Activated T-cell treated with anti-CD3 and anti-CD28 coated beads for 24 hours (primary cell): ENCODE measurements around the gene PPP2R5B.

Source experiments
- DNase-seq: peaks from one replicate; pipeline ENCODE4 v3.0.0-alpha.2; 2020; ENCODE audit warnings: low read depth

Gene PPP2R5B

DNA sequence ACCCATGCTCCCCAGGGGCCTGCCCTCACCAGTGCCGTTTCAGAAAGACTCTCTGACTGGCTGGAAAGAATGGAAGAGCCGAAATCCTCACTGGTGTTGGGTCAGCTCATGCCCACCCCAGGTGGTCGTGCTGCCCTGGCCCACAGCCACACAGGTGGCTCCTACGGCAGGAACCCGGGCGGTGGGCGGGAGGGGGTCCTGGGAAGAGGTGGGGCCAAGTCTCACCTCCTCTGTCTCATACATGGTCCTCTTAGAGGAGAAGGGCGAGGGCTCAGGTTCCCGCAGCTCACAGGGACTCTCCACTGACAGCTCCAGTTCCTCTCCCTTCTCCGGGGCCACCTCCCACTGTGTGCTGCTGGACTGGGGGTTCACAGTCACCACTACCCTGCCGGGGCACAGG, 15.7 kb upstream of the PPP2R5B start:
- DNase-seq: no peak

DNA sequence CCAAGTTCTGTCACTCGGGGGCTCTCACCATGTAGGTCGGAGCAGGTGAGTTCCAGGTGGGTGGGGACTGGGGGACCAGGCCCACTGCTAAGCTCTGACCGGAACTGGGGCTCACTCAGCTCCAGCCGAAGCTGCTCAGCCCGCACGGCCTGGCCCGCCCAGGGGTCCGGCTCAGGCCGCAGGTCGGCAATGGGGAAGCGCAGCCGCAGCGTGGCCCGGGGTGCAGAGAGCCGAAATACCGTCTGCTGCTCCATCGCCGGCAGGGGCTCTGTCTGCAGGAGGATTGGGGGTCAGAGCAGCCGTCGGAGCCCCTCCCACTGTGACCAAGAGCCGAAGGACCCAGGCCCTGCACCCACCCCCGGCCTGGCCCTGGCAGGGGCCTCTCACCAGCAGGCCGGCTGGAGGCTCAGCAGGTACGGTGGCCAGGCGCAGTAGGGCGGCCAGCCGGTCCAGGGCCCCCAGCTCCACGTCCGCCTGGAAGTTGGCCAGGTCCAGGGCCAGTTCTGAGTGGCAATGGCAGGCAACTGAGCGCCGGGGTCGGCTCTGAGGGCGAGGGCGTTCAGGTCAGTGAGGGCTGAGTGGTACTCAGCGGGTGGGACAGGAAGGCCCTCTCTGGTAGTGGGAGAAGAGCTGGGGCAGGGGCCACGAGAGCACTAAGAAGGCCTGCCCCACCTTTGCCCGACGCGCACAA, 14.7 kb upstream of the PPP2R5B start:
- no peak for DNase-seq

DNA sequence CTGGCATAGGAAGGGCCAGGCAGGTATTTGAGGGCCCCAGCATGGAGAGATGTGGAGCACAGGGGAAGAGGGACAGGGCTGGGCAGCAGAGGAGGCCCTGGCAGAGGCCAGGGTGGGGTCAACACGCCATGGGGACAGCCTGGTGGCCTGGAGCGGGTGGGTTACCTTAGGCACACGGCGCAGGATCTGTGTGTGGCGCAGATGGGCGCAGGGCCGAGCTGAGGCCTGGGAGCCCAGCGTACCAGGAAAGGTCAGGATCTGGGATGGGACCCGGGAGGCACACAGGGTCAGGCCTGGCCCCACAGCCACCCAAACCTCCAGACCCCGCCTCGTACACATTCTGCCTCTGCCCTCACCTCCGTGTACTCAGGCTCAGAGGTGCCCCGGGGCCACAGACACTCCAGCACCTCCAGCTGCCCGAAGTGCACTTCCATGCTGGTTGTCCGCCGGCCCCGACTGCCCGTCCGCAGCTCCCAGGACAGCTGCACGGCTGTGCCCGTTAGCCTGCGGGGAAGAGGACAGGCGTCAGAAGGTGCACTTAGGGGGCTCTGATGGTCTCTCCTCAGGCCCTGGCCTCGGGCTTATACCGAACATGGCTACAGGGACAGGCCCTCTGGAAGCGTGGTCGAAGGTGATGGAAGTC, 13.9 kb upstream of the PPP2R5B start:
- no peak for DNase-seq

- DNase-seq: no peak
Measured at GRCh38 chr11:64911142-64911541, 13.3 kb upstream of the PPP2R5B start.

- DNase-seq: no peak
Measured at GRCh38 chr11:64911689-64912088, 12.8 kb upstream of the PPP2R5B start.

GRCh38 chr11:64913171-64913727, 11.2 kb upstream of the PPP2R5B start:
- DNase-seq: no peak

DNA sequence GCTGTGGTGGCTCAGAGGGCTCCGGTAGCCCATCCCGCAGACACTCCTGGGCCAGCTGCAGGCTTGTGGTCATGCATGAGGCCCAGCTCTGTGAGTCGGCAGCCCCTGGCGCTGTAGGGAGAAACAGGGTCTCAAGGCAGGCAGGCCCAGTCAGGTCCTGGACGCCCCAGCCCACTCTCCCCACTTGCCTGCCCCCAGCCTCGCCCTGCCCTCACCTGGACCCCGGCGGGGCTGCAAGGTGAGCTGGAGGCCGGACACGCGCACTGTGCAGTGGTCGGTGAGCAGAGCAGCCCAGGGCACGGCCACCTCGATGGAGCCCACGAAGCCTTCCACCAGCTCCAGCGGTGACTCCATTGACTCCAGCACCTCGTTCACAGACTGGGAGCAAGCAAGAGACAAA, 10.4 kb upstream of the PPP2R5B start:
- no peak for DNase-seq

DNA sequence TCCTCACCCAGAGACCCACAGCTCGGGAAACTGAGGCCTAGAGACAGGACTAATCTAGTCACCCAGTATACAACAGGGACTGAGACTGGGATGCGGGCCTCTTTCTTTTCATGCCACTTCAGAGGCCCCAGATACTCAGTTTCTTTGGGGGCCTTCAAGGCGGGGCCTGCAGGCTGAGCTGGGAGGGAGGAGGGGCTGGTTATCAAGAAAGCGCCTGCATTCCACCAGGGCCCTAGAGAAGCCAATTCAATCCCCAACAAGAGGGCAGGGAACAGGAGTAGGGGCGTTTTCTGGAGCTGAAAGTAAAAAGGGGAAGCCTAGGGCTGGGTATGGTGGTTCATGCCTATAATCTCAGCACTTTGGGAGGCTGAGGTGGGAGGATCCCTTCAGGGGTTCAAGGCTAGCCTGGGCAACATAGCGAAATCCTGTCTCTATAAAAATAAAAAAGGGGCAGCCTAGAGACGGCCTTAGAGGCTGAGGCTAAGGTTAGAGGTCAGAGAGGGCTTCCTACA, 9.1 kb upstream of the PPP2R5B start:
- no peak for DNase-seq

DNA sequence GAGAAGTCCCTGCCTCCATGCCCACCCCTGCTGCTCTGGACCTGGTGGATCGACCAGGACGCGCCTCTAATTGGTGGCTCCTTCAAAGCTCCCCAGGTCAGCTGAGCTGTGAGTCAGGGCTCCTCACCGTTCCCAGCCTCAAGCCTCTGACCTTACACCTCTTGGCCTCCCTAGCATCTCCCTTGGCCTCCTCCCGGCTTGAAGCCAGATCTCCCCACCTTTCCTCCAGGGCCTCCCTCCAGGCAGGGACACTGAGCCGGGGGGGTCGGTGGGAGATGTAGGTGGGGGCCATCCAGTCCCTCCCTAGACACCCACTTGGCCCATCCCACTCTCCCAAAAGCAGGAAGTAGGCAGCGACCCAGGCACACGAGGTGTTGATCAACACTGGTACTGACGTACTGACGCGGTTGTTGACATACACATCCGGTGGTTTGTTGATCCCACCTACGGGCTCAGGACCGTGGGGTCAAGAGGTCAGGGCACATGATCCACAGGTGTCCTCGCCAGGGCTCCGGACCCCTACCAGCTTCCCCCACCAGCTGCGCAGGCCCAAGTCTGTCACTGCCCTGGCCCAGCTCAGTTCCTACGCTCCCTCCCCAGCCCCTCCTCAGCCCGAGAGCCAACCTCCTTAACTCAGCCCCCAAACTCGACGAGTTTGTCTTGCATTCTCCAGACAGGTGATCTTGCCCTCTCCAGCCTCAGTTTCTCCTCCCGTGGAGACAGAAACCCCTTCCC, 8.3 kb upstream of the PPP2R5B start:
- no peak for DNase-seq

DNA sequence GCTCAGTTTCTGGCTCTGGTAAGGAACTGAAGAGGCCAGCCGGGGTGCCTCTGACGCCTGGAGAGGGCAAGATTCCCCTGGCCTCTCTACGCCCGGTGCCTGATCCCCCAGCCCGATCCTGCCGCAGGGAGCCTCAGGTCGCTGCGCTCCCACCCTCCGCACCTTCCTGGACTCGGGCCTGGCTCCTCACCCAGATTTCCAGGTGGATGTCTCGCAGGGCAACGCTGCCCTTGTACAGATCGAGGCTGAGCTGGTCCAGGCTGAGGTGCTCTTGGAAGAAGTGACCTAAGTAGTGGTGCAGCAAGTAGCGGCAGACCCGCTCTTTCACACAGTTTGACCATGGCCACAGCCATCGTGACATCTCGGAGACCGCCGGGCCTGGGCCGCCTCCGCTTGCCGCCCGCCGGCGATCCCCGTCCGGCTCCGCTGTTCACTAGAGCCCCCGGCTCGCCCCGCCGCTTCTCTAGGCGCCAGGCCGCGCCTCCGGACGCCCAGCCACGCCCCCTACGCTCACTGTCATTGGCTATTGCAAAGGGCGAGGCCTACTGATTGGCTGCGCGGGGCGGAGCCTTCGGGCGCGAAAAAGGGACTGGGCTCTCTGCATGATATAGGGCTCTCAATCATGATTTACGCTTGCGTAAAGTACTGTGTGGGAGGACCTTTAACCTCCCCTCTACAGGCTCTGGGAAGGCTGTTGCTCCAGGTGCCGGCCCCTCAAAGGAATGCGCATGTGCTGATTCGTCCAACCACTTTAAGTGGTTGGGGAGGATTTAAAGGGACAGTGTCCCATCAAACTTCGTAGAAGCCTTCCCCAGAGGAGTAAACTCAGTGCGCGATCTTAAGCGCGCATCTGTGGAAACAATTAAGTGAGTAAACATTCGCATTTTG, 7.5 kb upstream of the PPP2R5B start, which contains the start of gene ATG2A:
Gene ATG2A, minus strand, starts transcription at position 435 of the 888 bp plus-strand sequence. Its CDS starts 74 bp downstream, at position 361.
- peak; percentile 98 for DNase-seq

DNA sequence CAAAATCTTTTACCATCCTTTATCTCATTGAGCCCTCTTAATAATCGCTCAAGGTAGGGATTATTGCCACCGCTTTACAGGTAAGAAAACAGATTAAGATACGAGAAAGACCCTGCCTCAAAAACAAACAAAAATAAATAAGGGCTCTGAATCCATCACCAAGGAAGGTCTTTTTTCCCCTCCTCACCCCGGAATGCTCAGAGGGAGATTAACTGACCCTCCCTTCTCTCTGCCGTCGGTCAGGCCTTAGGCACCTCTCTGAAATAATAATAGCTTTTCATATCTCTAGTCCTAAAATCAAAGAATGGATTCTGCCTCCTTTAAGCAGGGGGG, 6.9 kb upstream of the PPP2R5B start:
- DNase-seq: no peak

- no peak for DNase-seq
Measured at GRCh38 chr11:64918017-64918416, 6.5 kb upstream of the PPP2R5B start.

DNA sequence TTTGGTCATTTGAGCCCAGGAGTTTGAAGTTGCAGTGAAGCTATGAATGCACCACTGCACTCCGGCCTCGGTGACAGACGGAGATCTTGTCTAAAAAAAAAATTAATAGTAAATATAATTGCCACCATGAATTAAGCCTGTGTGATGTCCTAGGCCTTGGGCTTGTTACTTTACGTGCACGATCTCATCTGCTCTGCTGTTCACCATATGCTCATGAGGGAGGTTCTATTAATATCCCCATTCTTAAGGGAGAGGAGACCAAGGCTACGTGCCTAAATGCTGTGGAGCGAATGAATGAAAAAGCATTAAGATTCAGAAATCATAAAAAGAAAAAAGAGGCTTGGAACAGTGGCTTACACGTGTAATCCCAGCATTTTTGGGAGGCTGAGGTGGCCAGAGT, 4.9 kb upstream of the PPP2R5B start:
- DNase-seq: no peak

DNA sequence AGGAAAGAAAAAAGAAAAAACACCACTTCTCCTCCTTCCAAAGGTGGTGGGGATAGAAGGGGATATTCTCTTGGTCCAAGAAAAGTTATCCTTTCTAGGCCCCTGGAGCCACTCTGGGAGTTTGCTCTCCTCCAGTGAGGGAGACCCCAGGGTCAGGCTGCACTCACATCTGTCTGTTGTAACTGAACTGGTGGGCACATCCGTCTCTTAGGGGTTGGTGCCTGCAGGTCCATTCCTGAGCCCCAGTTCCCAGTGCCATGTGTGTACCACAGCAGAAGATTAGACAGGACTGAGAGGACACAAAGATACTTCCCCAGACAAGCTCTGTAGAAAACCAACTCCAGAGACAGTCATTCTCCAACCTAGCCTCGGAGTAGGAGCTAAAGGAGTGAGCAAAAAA, 4.4 kb upstream of the PPP2R5B start:
- no peak for DNase-seq

- no peak for DNase-seq
Measured at GRCh38 chr11:64921384-64921783, 3.1 kb upstream of the PPP2R5B start.

DNA sequence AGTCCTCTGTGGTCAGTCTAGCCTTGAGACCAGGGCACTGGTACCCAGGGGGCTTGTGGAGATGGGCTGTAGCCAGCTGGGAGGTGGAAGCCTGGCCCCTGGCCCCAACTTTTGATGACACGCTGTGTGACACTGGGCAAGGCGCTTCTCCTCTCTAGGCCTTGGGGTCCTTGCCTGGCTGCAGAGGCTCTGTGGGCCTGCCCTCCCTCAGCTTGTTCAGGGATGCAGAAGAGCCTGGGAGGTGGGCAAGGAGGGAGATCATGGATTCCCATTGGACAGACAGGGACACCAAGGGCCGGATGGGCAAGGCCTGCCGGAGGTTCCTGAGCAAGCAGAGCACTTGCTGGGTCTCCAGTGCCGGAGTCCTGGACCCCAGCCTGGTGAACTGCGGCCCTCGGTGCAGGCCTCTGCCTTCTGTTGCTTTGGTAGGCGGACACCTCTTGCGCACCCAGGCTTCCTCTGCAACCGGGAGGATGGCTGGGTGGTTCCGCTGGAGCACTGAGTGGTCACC, 1.3 kb upstream of the PPP2R5B start:
- no peak for DNase-seq

GRCh38 chr11:64924910-64925284, 408 bp downstream of the PPP2R5B start:
- DNase-seq: no peak

GRCh38 chr11:64925536-64926436, 1.3 kb downstream of the PPP2R5B start:
- DNase-seq: no peak

DNA sequence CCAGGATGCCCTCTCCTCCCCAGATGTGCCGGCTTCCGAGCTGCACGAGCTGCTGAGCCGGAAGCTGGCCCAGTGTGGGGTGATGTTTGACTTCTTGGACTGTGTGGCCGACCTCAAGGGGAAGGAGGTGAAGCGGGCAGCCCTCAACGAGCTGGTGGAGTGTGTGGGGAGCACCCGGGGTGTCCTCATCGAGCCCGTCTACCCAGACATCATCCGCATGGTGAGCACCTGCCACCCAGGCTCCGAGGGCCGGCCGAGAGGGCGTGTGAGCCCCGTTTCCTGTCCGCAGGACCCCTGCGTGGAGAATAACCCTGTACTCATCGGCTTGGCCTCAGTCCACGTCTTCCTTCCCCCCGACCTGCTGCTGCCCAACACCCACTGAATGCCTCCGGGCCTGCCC, 2.2 kb downstream of the PPP2R5B start:
- no peak for DNase-seq

DNA sequence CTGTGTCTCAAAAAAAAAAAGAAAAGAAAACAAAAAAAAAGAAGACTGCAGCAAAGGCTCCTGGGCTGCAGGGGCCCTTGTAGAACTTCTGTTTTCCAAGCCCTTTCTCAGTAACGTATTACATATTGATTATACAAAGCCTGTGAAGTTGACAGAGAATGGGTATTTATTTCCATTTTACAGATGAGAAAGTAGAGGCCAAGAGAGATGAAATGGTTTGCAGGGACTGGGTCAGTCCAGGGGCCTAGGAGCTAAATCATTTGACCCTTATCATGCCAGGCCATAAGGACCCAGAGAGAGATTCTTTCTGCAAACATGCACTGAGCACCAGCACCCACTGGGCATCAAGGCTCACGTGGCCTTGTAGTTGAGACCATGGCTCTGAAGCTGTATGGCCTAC, 4.5 kb downstream of the PPP2R5B start:
- no peak for DNase-seq

GRCh38 chr11:64929625-64930024, 5.1 kb downstream of the PPP2R5B start:
- DNase-seq: no peak
